ENCODE data around the gene HSD3B7.

HSD3B7 gene

GRCh38 chr16:30980959-30981358, 4.0 kb upstream of the HSD3B7 start:
- Histone ChIP-seq H3K27ac (no peak overlapping the region), H2AFZ (ENCODE audit: low read depth) (no peak overlapping the region), H3K79me2 (ENCODE audit: insufficient read depth, low read depth) (no peaks in the 10 kb centered on the region), H3K9ac (no peak overlapping the region), H3K27me3 (ENCODE audit: insufficient read depth, low read depth) (no peaks in the 10 kb centered on the region), H3K4me3 (IDR thresholded peaks at IDR 0.05; ENCODE audit: insufficient read depth, low read depth, low read length) (no peak overlapping the region), H4K20me1 (ENCODE audit: insufficient read depth) (no peaks in the 10 kb centered on the region), H3K4me1 (ENCODE audit: low read depth, poor library complexity, severe bottlenecking) (no peaks in the 10 kb centered on the region), H3K36me3 (ENCODE audit: insufficient read depth) (peaks cover 5% of the 10 kb centered on the region; the same call in 1 of the 2 replicates), H3K4me2 (no peak overlapping the region)
- TF ChIP-seq CTCF (conservative IDR thresholded peaks at IDR 0.05; ENCODE audit: low read depth, low read length): no peak

GRCh38 chr16:30982548-30983288, 2.3 kb upstream of the HSD3B7 start:
- TF ChIP-seq CTCF (conservative IDR thresholded peaks at IDR 0.05; ENCODE audit: low read depth, low read length): no peak
- H3K36me3 ChIP-seq (ENCODE audit: insufficient read depth): 0 out of 2 replicates have a peak, but pooled peaks cover 5% of the 10 kb centered on the region

GRCh38 chr16:30983289-30983889, 1.6 kb upstream of the HSD3B7 start:
- no peaks in the 10 kb centered on the region for H3K27me3 ChIP-seq (ENCODE audit: insufficient read depth, low read depth)
- H2AFZ ChIP-seq (ENCODE audit: low read depth): no peak overlapping the region
- 0 out of 2 replicates have a peak, but pooled peaks cover 5% of the 10 kb centered on the region for H3K36me3 ChIP-seq (ENCODE audit: insufficient read depth)
- H3K9ac ChIP-seq: no peak overlapping the region
- H3K79me2 ChIP-seq (ENCODE audit: insufficient read depth, low read depth): no peaks in the 10 kb centered on the region
- no peak overlapping the region for H3K4me3 ChIP-seq (IDR thresholded peaks at IDR 0.05; ENCODE audit: insufficient read depth, low read depth, low read length)
- H3K27ac ChIP-seq: no peak overlapping the region
- H3K4me2 ChIP-seq: no peak overlapping the region
- no peaks in the 10 kb centered on the region for H4K20me1 ChIP-seq (ENCODE audit: insufficient read depth)
- H3K4me1 ChIP-seq (ENCODE audit: low read depth, poor library complexity, severe bottlenecking): no peaks in the 10 kb centered on the region
- TF ChIP-seq CTCF (conservative IDR thresholded peaks at IDR 0.05; ENCODE audit: low read depth, low read length): no peak

More at GRCh38 chr16:30982548-30983288, 2.3 kb upstream of the HSD3B7 start:
- no peak overlapping the region for H3K4me3 ChIP-seq (IDR thresholded peaks at IDR 0.05; ENCODE audit: insufficient read depth, low read depth, low read length)
- no peaks in the 10 kb centered on the region for H3K4me1 ChIP-seq (ENCODE audit: low read depth, poor library complexity, severe bottlenecking)
- H3K79me2 ChIP-seq (ENCODE audit: insufficient read depth, low read depth): no peaks in the 10 kb centered on the region
- no peaks in the 10 kb centered on the region for H3K27me3 ChIP-seq (ENCODE audit: insufficient read depth, low read depth)
- no peaks in the 10 kb centered on the region for H4K20me1 ChIP-seq (ENCODE audit: insufficient read depth)
- no peak overlapping the region for H3K9ac ChIP-seq
- H3K27ac ChIP-seq: no peak overlapping the region
- H3K4me2 ChIP-seq: no peak overlapping the region
- H2AFZ ChIP-seq (ENCODE audit: low read depth): no peak overlapping the region

- TF ChIP-seq CTCF (conservative IDR thresholded peaks at IDR 0.05; ENCODE audit: low read depth, low read length): no peak
- no peak overlapping the region for H3K4me3 ChIP-seq (IDR thresholded peaks at IDR 0.05; ENCODE audit: insufficient read depth, low read depth, low read length)
- H3K9ac ChIP-seq: no peak overlapping the region
- 0 out of 2 replicates have a peak, but pooled peaks cover 5% of the 10 kb centered on the region for H3K36me3 ChIP-seq (ENCODE audit: insufficient read depth)
- no peak overlapping the region for H3K27ac ChIP-seq
- no peaks in the 10 kb centered on the region for H3K27me3 ChIP-seq (ENCODE audit: insufficient read depth, low read depth)
- no peak overlapping the region for H2AFZ ChIP-seq (ENCODE audit: low read depth)
- no peaks in the 10 kb centered on the region for H4K20me1 ChIP-seq (ENCODE audit: insufficient read depth)
- H3K4me1 ChIP-seq (ENCODE audit: low read depth, poor library complexity, severe bottlenecking): no peaks in the 10 kb centered on the region
- H3K4me2 ChIP-seq: no peak overlapping the region
- no peaks in the 10 kb centered on the region for H3K79me2 ChIP-seq (ENCODE audit: insufficient read depth, low read depth)
Observed at GRCh38 chr16:30983898-30984610, 953 bp upstream of the HSD3B7 start.

Data from KMS-11 (cell line).